HuH-7.5 (cell line): Measurements from ENCODE around the gene GPR161.
"Not testable (repeated sequence)": the region's sequence is repeated elsewhere in the genome, so short reads cannot be mapped to it uniquely, and the experiment has no call there.

ENCODE experiments used
- DNase-seq: peaks from one replicate; pipeline ENCODE4 v3.0.0; 2011; ENCODE audit warnings: low spot score

GPR161 gene

GRCh38 chr1:168136709-168137514, at the start of gene GPR161:
Gene GPR161, minus strand, starts transcription at chr1:168136930. Its CDS starts 32,080 bp downstream, at chr1:168104850.
- peak; percentile 43 for DNase-seq

- not testable (repeated sequence) for DNase-seq
Measured at GRCh38 chr1:168181063-168181720, 44.5 kb upstream of the GPR161 start.

GRCh38 chr1:168180148-168180524, 43.4 kb upstream of the GPR161 start:
- no peak for DNase-seq

GRCh38 chr1:168179438-168180147, 42.9 kb upstream of the GPR161 start:
- no peak for DNase-seq

GRCh38 chr1:168178638-168179437, 42.1 kb upstream of the GPR161 start, which contains the start of gene TIPRL:
Gene TIPRL, plus strand, starts transcription at chr1:168178962. Its CDS starts 116 bp downstream, at chr1:168179078.
- peak; percentile 70 for DNase-seq

- no peak for DNase-seq
Measured at GRCh38 chr1:168178227-168178637, 41.5 kb upstream of the GPR161 start.

- no peak for DNase-seq
Measured at GRCh38 chr1:168172250-168172915, 35.7 kb upstream of the GPR161 start.

GRCh38 chr1:168170564-168171508, 34.1 kb upstream of the GPR161 start:
- DNase-seq = no peak

GRCh38 chr1:168167806-168168205, 31.1 kb upstream of the GPR161 start:
- no peak for DNase-seq

GRCh38 chr1:168164771-168165170, 28.0 kb upstream of the GPR161 start:
- DNase-seq = no peak

GRCh38 chr1:168163670-168164069, 26.9 kb upstream of the GPR161 start:
- DNase-seq = no peak

- DNase-seq = no peak
Measured at GRCh38 chr1:168161459-168161858, 24.7 kb upstream of the GPR161 start.

- no peak for DNase-seq
Measured at GRCh38 chr1:168159979-168160378, 23.2 kb upstream of the GPR161 start.

GRCh38 chr1:168159251-168159650, 22.5 kb upstream of the GPR161 start:
- no peak for DNase-seq

- DNase-seq = no peak
Measured at GRCh38 chr1:168157638-168158037, 20.9 kb upstream of the GPR161 start.

GRCh38 chr1:168155910-168156309, 19.2 kb upstream of the GPR161 start:
- no peak for DNase-seq

GRCh38 chr1:168154707-168155106, 18.0 kb upstream of the GPR161 start:
- DNase-seq = not testable (repeated sequence)

- no peak for DNase-seq
Measured at GRCh38 chr1:168151935-168152334, 15.2 kb upstream of the GPR161 start.

- no peak for DNase-seq
Measured at GRCh38 chr1:168150283-168150682, 13.6 kb upstream of the GPR161 start.

GRCh38 chr1:168148916-168149315, 12.2 kb upstream of the GPR161 start:
- no peak for DNase-seq
